ENCODE results near the gene HRH3.
A peak's percentile ranks its signal among the peaks of the same experiment; 100 is the strongest.

HRH3 gene

GRCh38 chr20:62246431-62246830 is 26.4 kb upstream of the HRH3 start:
- DNase-seq = no peak
- in situ Hi-C loops (cut with HindIII; ENCODE audit: low pct_ligation_motif_present, low pct_unique_long_range_greater_than_20kb, low sequenced_read_pairs) = no loop called here

GRCh38 chr20:62245911-62246280 is 25.8 kb upstream of the HRH3 start:
- in situ Hi-C loops (cut with HindIII; ENCODE audit: low pct_ligation_motif_present, low pct_unique_long_range_greater_than_20kb, low sequenced_read_pairs) = no loop called here

GRCh38 chr20:62244644-62245108 is 24.6 kb upstream of the HRH3 start:
- in situ Hi-C loops (cut with HindIII; ENCODE audit: low pct_ligation_motif_present, low pct_unique_long_range_greater_than_20kb, low sequenced_read_pairs) = no loop called here
- DNase-seq = no peak

More at GRCh38 chr20:62245911-62246280, 25.8 kb upstream of the HRH3 start:
- no peak for DNase-seq

GRCh38 chr20:62243906-62244515 is 23.9 kb upstream of the HRH3 start:
- DNase-seq = no peak
- in situ Hi-C loops (cut with HindIII; ENCODE audit: low pct_ligation_motif_present, low pct_unique_long_range_greater_than_20kb, low sequenced_read_pairs) = no loop called here

GRCh38 chr20:62243106-62243505 is 23.0 kb upstream of the HRH3 start:
- no peak for DNase-seq
- in situ Hi-C loops (cut with HindIII; ENCODE audit: low pct_ligation_motif_present, low pct_unique_long_range_greater_than_20kb, low sequenced_read_pairs) = no loop called here

GRCh38 chr20:62242176-62242575 is 22.1 kb upstream of the HRH3 start:
- no peak for DNase-seq
- in situ Hi-C loops (cut with HindIII; ENCODE audit: low pct_ligation_motif_present, low pct_unique_long_range_greater_than_20kb, low sequenced_read_pairs) = no loop called here

- in situ Hi-C loops (cut with HindIII; ENCODE audit: low pct_ligation_motif_present, low pct_unique_long_range_greater_than_20kb, low sequenced_read_pairs) = no loop called here
- no peak for DNase-seq
These were observed 21.4 kb upstream of the HRH3 start for GRCh38 chr20:62241506-62241905.

GRCh38 chr20:62240020-62240685 is 20.1 kb upstream of the HRH3 start:
- in situ Hi-C loops (cut with HindIII; ENCODE audit: low pct_ligation_motif_present, low pct_unique_long_range_greater_than_20kb, low sequenced_read_pairs) = no loop called here

GRCh38 chr20:62239278-62239879 is 19.3 kb upstream of the HRH3 start:
- no peak for DNase-seq

More at GRCh38 chr20:62240020-62240685, 20.1 kb upstream of the HRH3 start:
- no peak for DNase-seq

GRCh38 chr20:62238569-62239277 is 18.6 kb upstream of the HRH3 start:
- DNase-seq = no peak
- in situ Hi-C loops (cut with HindIII; ENCODE audit: low pct_ligation_motif_present, low pct_unique_long_range_greater_than_20kb, low sequenced_read_pairs) = no loop called here

More at GRCh38 chr20:62239278-62239879, 19.3 kb upstream of the HRH3 start:
- in situ Hi-C loops (cut with HindIII; ENCODE audit: low pct_ligation_motif_present, low pct_unique_long_range_greater_than_20kb, low sequenced_read_pairs) = no loop called here

- peak; percentile 95 for DNase-seq
- in situ Hi-C loops (cut with HindIII; ENCODE audit: low pct_ligation_motif_present, low pct_unique_long_range_greater_than_20kb, low sequenced_read_pairs) = no loop called here
These were observed 17.9 kb upstream of the HRH3 start, which contains the start of gene OSBPL2 for GRCh38 chr20:62237801-62238568. TSS of gene OSBPL2 (plus strand) at chr20:62238521. CDS start at chr20:62256185, 17,664 bp downstream.

- DNase-seq = no peak
- in situ Hi-C loops (cut with HindIII; ENCODE audit: low pct_ligation_motif_present, low pct_unique_long_range_greater_than_20kb, low sequenced_read_pairs) = no loop called here
These were observed 17.4 kb upstream of the HRH3 start for GRCh38 chr20:62237514-62237800.

GRCh38 chr20:62236766-62237513 is 16.9 kb upstream of the HRH3 start:
- in situ Hi-C loops (cut with HindIII; ENCODE audit: low pct_ligation_motif_present, low pct_unique_long_range_greater_than_20kb, low sequenced_read_pairs) = no loop called here
- DNase-seq = no peak

GRCh38 chr20:62236200-62236599 is 16.1 kb upstream of the HRH3 start:
- in situ Hi-C loops (cut with HindIII; ENCODE audit: low pct_ligation_motif_present, low pct_unique_long_range_greater_than_20kb, low sequenced_read_pairs) = no loop called here
- DNase-seq = no peak

- in situ Hi-C loops (cut with HindIII; ENCODE audit: low pct_ligation_motif_present, low pct_unique_long_range_greater_than_20kb, low sequenced_read_pairs) = no loop called here
These were observed 15.7 kb upstream of the HRH3 start for GRCh38 chr20:62235777-62236157.

GRCh38 chr20:62235001-62235776 is 15.1 kb upstream of the HRH3 start:
- in situ Hi-C loops (cut with HindIII; ENCODE audit: low pct_ligation_motif_present, low pct_unique_long_range_greater_than_20kb, low sequenced_read_pairs) = no loop called here
- no peak for DNase-seq

More at GRCh38 chr20:62235777-62236157, 15.7 kb upstream of the HRH3 start:
- DNase-seq = no peak

- no peak for DNase-seq
- in situ Hi-C loops (cut with HindIII; ENCODE audit: low pct_ligation_motif_present, low pct_unique_long_range_greater_than_20kb, low sequenced_read_pairs) = no loop called here
These were observed 14.3 kb upstream of the HRH3 start for GRCh38 chr20:62234339-62234738.

Data from ACHN (cell line).